Mucosa of gallbladder (tissue), 1 donor: Measurements from ENCODE around the gene EDRF1. TPM values are rescaled to one million over a fixed set of nuclear protein-coding genes. Genes with fewer than 3 reads are reported as not detected.

Experiments used
- DNase-seq: peaks from one replicate; pipeline ENCODE4 v3.0.0-alpha.2; 2020; ENCODE audit warnings: low spot score
- total RNA-seq: library from RNA; stranded (reverse); gene quantifications from one replicate; pipeline ENCODE4 v1.2.1, GENCODE V29; 2021
- donor health status: DM: no; HTN: no; CAD: no.

The EDRF1 gene
- total RNA-seq, 1 donor from 2014 or later: 15.4 TPM

GRCh38 chr10:125762692-125763648 lies 43.5 kb downstream of the EDRF1 start:
- no peak for DNase-seq

- no peak for DNase-seq
Observed at GRCh38 chr10:125765835-125766234, 46.3 kb downstream of the EDRF1 start.

- no peak for DNase-seq
Observed at GRCh38 chr10:125766511-125766910, 47.0 kb downstream of the EDRF1 start.

GRCh38 chr10:125768219-125768855 lies 48.8 kb downstream of the EDRF1 start:
- no peak for DNase-seq

GRCh38 chr10:125769175-125769574 lies 49.7 kb downstream of the EDRF1 start:
- no peak for DNase-seq

GRCh38 chr10:125770844-125771243 lies 51.3 kb downstream of the EDRF1 start:
- DNase-seq: no peak

- no peak for DNase-seq
Observed at GRCh38 chr10:125772112-125772863, 52.8 kb downstream of the EDRF1 start.

GRCh38 chr10:125772864-125773180 lies 53.3 kb downstream of the EDRF1 start:
- no peak for DNase-seq

GRCh38 chr10:125773687-125774543 lies 54.4 kb downstream of the EDRF1 start:
- DNase-seq: no peak

- no peak for DNase-seq
Observed at GRCh38 chr10:125774581-125775191, 55.2 kb downstream of the EDRF1 start.

- no peak for DNase-seq
Observed at GRCh38 chr10:125775491-125776106, 56.1 kb downstream of the EDRF1 start, which contains the start of gene MMP21. MMP21 (minus strand) TSS chr10:125775821; CDS start chr10:125775821, 0 bp downstream.

- no peak for DNase-seq
Observed at GRCh38 chr10:125777806-125778205, 58.3 kb downstream of the EDRF1 start.

GRCh38 chr10:125778556-125778955 lies 59.0 kb downstream of the EDRF1 start:
- DNase-seq: no peak

GRCh38 chr10:125779403-125780327 lies 60.2 kb downstream of the EDRF1 start:
- DNase-seq: no peak

- DNase-seq: no peak
Observed at GRCh38 chr10:125781374-125781773, 61.9 kb downstream of the EDRF1 start.

GRCh38 chr10:125782054-125782453 lies 62.5 kb downstream of the EDRF1 start:
- no peak for DNase-seq

GRCh38 chr10:125782616-125783015 lies 63.1 kb downstream of the EDRF1 start:
- DNase-seq: no peak

GRCh38 chr10:125783408-125783807 lies 63.9 kb downstream of the EDRF1 start:
- DNase-seq: no peak

GRCh38 chr10:125783957-125784356 lies 64.4 kb downstream of the EDRF1 start:
- DNase-seq: no peak
